ENCODE results near the gene ABCA12.

- TF ChIP-seq CTCF (IDR thresholded peaks at IDR 0.05; ENCODE audit: insufficient read depth, low read length) (no peak), POLR2AphosphoS5 (IDR thresholded peaks at IDR 0.05; ENCODE audit: low read depth) (no peak), SPI1 (IDR thresholded peaks at IDR 0.05; ENCODE audit: borderline replicate concordance, low read depth) (no peak)
- TF ChIP-seq, protein P1, sequence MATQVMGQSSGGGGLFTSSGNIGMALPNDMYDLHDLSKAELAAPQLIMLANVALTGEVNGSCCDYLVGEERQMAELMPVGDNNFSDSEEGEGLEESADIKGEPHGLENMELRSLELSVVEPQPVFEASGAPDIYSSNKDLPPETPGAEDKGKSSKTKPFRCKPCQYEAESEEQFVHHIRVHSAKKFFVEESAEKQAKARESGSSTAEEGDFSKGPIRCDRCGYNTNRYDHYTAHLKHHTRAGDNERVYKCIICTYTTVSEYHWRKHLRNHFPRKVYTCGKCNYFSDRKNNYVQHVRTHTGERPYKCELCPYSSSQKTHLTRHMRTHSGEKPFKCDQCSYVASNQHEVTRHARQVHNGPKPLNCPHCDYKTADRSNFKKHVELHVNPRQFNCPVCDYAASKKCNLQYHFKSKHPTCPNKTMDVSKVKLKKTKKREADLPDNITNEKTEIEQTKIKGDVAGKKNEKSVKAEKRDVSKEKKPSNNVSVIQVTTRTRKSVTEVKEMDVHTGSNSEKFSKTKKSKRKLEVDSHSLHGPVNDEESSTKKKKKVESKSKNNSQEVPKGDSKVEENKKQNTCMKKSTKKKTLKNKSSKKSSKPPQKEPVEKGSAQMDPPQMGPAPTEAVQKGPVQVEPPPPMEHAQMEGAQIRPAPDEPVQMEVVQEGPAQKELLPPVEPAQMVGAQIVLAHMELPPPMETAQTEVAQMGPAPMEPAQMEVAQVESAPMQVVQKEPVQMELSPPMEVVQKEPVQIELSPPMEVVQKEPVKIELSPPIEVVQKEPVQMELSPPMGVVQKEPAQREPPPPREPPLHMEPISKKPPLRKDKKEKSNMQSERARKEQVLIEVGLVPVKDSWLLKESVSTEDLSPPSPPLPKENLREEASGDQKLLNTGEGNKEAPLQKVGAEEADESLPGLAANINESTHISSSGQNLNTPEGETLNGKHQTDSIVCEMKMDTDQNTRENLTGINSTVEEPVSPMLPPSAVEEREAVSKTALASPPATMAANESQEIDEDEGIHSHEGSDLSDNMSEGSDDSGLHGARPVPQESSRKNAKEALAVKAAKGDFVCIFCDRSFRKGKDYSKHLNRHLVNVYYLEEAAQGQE (IDR thresholded peaks at IDR 0.05; ENCODE audit: insufficient replicate concordance, low read depth): no peak
Measured at GRCh38 chr2:215137741-215138340, 585 bp downstream of the ABCA12 start.
